ENCODE data around the gene ST6GALNAC5.
"Not testable (repeated sequence)": the region's sequence is repeated elsewhere in the genome, so short reads cannot be mapped to it uniquely, and the experiment has no call there.

The ST6GALNAC5 gene

DNA sequence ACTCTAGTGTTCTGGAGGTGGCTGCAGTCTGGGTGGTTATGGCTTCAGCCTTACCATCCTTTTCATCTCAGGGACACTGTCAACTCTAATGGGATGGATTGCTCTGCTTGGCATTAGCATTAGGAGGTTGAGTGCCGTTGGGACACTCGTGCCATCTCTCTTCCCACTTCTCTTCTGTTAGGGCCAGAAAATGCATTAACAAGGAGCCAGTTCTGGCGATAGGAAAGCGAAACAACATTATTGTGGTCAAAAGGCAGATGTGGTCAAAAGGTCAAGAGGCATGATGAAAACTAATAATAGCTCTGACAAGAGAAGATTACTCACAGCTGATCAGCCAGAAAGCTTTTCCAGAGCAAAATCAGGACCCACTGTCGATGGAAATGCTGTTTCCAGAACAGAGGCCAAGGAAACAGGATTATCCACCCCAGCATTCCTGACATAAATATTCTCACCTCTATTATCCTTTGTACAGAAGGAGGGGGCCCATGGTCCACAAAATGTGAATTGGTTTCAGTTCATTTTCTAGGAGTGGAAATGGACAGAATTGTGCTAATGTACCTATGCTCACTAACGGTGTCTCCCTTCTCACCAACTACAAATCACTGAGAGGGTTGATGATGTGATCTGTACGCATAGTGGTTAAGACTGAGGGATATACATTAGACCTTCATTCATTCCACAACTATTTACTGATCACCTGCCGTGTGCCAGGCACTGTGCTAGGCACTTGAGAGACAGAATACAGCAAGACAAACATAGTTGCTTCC, 72.0 kb downstream of the ST6GALNAC5 start:
- no peak for DNase-seq

DNA sequence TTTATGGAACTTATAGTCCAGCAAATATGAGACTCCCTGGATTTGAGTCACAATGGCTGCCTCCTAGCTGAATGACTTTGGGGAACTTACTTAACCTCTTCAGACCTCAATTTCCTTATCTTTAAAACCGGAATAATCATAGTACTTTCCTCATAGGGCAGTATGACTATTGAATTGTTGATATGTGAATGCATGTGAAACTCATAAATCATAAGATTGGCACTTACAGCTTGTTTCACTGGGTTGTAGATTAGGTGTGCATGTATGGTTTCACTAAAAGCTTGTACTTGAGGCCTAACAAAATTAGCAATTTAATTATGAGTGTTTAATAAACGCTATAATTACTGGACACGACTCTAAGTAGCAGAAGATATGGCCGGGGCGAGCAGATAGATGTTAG, 72.5 kb downstream of the ST6GALNAC5 start:
- DNase-seq = no peak

DNA sequence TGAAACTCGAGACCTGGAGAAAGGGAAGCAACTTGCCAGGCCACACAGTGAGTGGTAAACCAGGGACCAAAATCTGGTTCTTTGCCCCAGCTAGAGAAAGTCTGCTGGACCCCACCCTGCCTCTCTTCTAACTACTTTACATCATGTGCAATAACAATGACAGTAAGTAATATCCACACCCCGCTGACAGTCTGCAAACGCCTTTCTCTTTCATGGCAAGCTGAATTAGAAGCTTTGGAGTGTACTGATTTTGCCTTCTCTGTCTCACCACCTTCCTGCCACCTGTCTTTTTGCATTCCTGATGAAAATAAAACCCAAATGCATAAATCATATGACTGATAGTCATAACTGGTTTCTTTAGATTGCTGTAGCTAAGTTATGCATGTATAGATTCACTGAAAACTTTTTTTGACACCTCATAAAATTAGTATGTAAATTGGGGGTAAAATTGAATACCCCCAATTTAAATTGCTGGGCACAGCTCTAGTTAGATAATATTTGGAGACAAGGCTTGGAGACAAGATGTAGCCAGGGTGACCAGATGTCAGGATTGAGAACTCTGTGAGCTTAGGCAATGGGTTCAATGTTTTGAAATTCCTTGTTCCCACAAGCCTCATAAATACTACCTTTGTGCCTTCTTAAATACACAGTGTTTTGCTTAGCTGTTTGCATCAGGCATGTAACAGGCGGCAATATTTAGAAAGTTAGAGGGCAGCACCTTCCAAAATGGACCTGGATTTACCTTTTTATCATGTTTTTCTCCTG, 73.5 kb downstream of the ST6GALNAC5 start:
- no peak for DNase-seq

DNA sequence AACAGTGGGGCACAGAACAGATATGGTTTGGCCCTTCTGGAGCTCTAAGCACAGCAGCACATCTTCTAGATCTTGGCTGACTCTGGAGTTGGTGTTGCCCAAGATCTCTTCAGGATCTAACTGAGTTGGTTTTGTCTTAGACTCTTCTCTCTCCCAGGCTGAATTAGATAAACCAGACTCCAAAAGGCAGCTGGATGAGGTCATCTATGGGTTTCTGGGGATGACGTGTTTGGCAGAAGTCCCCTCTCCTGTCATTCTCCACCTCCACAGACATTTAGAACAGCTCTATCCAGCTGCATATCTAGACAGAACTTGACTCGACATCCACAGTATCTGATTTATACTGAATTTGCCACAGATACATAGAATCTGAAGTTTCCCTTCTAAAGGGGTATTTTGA, 75.3 kb downstream of the ST6GALNAC5 start:
- DNase-seq = no peak

DNA sequence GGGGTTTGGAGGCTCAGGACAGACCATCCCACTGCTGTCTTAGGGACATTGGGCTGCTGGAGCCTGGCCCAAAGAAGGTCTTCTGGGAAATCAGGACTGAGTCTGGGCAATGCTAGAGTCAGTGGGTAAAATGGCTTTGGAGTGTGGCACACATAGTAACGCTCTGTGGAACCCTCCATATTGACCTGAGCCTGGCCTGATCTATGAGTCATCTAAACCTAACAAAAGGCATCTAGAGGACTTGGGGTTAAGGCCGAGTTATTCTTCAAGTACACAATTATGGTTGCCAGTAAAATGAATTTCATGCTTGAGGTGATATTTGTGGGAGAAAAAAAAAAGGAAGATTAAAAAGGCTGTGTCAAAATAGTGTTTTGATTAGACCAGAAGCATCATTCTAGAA, 77.7 kb downstream of the ST6GALNAC5 start:
- DNase-seq = peak; percentile 15

DNA sequence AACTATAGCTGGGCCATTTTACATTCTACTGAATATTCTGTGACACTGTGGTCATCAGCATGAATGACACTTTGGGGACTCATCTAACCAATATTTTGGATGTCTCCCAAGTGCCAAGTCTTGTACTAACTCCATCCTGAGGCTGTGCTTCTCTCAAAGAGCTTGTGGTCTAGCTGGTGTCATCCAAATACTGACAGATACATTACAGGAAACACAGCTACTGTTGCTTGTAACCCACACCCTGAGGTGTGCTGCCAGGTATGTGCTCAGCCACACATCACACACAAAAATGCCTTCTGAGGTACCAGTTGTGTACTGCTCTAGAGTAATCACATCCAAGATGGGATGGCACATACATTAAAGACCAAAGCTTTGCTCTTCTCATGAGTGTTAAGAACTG, 81.6 kb downstream of the ST6GALNAC5 start:
- DNase-seq = no peak

DNA sequence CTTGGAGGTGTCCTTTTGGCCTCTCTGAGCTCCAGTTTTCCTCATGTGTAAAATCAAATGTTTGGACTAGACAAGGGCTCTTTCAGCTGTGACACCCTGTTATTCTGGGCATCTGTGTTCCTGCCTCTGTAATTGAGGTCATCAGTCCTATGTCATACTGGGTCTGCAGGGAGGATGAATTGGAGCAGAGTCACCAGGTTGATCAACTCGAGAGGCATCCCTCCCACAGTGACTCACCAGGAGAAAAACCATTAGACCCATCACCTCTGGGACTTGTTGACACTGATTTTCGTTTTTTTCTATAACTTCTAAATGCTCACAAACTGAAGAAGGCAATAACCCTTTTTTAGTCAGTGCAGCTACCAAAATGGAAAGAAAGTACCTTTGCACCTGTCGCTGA, 82.2 kb downstream of the ST6GALNAC5 start:
- no peak for DNase-seq

DNA sequence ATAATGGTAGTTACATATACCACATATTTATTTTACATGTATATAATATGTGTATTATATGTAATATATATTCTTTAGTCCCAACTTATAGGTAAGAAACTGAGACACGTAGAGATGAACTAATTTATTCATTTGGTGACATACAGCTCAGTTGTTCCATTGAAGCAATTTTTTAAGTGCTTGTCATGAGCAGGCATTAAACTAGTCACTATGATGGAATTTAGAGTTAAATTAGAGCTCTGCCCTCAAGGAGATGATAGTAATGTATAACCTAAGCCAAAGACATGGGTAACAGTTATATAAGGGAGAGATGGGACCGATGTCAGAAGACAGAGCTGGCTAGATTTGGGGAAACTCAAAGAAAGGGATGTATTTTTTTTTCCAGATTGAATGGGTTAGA, 83.0 kb downstream of the ST6GALNAC5 start:
- no peak for DNase-seq

DNA sequence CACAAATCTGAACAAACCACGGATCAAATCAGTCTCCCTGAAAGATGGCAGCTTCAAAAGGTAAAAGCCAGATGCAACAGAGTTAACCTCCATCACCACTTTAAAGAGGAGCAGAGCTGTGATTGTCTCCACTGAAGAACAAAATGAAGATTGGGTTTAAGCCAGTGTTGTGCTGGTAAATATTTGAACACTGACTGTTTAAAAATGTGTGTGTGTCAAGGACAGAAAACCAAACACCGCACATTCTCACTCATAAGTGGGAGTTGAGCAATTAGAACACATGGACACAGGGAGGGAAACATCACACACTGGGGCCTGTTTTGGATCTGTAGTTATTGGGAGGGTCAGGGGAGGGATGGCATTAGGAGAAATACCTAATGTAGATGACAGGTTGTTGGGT, 83.9 kb downstream of the ST6GALNAC5 start:
- DNase-seq = no peak

DNA sequence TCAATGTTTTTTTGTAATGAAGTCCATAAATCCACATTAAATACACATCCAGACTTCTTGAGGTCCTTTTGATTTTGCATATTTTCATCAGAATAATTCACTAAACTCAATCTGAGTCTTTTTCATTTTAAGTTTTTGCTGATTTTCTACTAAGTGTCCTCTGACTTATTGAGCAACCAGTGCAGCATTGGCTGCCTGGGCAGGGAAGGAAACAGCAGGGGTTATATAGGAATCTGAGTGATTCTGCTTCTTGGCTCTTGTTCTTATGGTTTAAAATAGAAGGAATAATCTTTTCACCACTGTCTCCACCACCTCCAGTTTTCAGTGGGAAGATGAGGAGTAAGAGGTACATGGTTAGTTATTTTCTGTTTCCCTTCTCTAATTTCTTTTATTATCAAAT, 88.4 kb downstream of the ST6GALNAC5 start:
- no peak for DNase-seq

DNA sequence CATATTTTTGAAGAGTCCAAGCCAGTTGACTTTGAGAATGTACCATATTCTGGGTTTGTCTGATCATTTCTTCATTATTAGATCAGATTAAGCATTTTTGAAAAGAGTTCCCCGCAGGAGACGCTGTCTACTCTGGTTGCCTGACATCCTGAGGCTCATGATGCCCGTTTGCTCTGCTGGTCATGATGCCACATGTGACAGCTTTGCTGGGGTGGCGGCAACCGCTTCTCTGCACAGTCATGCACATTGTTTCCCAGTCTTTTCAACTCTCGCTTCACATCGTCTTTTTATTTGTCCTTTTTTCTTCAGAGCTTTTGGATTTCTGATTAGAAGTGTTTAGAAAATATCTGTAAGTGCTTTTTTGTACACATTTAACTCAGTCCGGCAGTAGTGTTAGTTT, 90.7 kb downstream of the ST6GALNAC5 start:
- DNase-seq = no peak

DNA sequence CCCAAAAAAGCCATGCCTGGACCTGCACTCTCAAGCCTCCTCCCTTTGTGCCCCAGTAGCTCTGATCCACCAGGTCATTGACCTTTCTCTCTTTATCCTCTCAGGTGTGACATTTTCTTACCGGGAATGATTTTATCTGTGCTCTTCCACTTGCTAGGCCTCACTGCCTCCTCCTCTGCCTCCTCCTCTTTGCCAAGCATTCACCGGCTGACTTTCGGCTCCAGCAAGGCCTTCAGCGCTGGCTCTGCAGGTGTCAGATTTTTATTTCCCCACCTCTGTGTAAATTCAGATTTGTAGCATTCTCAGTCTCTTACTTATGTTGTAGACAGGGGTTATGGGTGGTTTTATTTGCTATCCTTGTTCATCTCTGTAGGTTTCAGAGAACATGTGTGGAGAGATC, 91.5 kb downstream of the ST6GALNAC5 start:
- DNase-seq = no peak

DNA sequence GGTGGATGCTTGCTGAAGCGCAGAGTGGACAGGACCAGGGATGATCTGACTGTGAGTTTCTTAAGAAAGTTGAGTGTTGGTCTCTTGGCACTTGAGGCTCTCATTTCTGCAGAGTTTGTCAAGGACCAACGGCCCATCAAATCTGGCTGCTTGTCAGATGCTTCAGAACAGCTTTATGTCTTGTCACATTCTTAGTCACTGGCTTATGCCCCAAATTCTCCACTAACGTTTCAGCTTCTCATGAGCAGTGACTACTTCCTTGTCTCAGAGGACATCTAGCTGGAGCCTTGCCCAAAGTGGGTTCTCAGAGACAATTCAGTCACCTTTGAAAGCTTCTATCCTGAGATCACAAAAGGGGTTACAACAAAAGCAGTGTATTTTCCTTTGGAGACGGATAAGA, 92.3 kb downstream of the ST6GALNAC5 start:
- DNase-seq = no peak

DNA sequence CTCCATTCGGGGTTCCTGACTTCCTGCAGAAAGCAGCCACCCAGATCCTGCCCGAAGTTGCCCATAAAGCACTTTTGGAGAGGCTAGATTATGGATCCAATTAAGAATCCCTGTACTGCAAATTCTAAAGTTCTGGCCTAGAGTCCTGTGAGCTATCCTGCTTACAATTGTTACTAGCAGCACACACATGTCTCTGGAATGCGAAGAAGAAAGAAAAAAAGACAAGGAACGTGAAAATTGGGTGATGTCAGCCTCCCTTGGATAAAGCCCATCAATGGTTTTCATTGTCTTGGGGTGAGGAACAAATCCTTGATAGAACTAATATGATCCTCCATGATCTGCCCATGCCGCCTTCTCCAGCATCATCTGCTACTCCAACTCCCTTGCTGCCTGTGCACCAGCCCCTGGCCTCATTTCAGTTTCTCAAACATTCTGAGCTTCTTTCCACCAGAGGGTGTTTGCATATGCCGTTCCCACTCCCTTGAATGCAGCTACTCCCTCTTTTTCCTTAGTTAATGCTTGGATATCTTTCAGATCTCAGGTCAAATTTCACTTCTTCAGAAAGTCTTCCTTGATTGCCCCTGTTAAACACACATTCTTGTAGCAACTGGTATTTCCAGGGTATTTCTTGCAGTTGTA, 94.0 kb downstream of the ST6GALNAC5 start:
- DNase-seq = no peak

DNA sequence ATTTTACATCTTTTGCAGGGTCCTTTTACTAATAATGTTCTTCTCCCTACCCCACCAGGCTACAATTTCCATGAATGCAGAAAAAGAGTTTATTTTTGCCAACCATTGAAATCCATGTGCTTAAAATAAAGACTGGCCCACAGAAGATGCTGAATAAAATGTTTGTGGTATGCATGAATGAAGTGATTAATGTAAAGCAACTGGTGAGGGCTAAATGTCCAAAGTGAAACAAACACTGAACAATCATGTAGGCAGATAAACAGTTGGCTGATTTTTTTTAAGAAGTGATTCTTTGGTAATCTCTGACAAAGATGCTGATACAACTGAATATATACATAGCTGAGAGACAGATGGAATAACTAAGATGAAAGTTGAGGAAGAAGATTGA, 94.5 kb downstream of the ST6GALNAC5 start:
- no peak for DNase-seq

DNA sequence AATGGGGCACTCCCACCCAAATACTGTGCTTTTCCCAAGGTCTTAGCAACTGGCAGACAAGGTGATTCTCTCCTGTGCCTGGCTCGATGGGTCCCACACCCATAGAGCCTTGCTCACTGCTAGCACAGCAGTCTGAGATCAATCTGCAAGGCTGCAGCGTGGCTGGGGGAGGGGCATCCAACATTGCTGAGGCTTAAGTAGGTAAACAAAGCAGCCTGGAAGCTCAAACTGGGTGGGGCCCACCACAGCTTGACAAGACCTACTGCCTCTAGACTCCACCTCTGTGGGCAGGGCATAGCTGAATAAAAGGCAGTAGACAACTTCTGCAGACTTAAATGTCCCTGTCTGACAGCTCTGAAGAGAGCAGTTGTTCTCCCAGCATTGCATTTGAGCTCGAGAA, 114.0 kb downstream of the ST6GALNAC5 start:
- DNase-seq = not testable (repeated sequence)

DNA sequence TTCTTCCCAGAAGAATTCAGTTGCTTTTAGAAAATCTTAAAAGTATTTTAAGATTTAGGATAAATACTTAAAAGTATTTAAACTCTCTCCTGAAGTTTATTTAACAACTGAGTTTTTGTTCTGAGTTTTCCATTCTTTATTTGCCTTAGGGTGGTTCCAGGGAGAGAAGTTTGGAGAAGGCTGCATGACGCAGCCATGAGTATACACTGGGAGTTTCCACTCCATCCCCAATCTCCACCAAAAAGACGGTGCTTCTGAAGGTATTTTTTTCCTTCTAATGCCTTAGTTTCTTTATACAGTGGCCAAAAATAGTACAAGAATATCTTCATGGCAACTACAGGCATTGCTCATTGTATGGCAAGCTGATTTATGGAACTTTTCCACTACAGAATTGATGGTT, 122.7 kb downstream of the ST6GALNAC5 start:
- DNase-seq = no peak

DNA sequence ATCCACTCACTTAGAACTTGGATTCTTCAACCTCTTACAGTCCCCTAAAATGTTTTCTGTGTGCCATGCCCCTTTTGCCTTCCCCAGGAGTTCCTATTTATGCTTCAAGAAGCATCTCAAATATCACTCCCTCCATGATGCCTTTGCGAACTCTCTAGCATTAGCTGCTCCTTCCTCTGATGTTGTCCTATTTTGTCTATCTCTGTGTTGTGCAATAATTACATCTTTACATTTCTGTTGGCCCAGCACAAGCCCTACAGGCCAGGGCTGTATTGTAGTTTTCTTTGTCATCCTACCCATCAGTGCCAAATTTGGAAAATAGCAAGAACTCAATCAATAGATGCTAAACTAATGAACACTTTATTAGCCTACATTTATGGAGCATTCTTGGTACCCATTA, 125.8 kb downstream of the ST6GALNAC5 start:
- no peak for DNase-seq

DNA sequence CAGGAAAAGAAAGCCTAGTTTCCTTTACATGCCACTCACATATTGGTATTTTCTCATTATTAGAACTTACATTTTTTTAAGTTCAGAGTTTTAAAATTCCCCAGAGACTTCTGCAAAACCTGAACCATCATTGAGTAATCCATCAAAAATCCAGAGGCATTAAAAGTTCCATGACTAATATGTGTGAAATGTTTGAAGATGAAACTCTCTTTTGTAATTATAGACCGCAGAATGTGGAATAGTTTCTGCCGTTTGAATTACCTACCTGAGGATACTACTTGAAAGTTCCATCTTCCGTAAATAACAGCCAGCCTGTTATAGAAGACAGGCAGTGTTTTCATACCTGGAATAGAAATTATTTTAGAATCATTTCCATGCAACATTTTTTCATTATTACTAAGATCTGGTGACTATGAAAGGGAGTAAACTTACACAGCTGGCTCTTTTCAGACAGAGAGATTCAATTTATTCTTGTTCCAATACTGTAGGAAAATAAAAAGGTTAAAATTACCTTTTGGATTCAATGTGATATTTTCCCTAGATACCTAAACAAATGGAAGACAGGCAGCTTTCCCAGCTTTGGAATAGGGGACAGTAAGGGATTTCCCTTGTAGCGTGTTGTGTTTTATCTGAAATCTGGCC, 131.4 kb downstream of the ST6GALNAC5 start:
- DNase-seq = no peak

DNA sequence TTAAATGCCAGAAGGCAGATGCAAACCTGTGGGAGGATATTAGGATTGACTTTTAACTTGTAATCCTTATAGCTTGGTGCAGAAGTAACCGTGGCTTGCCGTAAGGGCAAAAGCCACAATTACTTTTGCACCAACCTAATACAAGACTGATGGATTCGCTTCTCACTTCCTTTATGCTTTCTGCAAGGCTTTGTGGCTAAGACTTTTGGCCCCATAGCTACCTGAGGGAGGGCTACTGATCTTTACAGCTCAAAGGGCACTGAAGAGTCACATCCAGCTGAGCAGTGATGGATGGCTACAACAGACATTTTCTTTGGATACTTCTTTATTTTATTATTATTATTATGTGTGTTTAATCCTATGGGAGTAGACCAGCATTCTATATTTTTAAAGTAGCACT, 140.4 kb downstream of the ST6GALNAC5 start:
- no peak for DNase-seq

DNA sequence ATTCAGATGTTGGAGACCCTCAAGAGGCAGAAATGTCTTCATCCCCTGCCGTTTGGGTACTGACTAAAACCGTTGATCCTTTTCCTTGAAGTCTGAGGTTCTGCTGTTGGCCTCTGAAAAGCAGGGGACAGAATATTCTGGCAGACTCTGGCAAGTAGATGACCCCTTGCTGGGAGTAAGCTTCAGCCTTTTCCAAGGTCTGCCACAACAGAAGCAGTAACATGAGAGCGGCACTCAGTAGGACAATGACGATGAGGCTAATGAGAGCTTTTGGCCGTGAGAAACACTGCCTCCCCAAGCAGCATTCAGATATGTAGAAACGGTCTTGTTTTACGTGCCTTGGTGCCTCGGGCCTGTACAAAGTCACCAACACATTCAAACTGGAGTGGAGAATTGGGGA, 143.7 kb downstream of the ST6GALNAC5 start:
- no peak for DNase-seq

DNA sequence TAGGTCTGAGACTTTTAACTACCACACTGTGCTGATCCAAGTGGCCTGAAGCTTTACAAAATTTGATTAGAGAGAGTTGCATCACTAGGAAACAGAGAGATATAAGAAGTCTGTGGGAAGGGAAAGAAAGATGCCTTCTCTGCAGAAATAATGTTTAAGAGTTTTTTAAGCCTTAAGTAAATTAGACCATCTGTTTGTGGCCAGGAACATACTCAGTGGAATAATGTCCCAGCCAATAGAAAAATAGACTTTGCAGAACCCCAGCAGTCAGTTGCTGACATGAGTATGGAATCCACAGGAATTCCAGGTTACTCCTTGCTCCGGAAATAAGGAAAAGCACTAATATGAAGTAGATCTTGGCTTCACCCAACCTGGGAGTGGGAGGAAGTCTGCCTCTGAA, 144.8 kb downstream of the ST6GALNAC5 start:
- no peak for DNase-seq

DNA sequence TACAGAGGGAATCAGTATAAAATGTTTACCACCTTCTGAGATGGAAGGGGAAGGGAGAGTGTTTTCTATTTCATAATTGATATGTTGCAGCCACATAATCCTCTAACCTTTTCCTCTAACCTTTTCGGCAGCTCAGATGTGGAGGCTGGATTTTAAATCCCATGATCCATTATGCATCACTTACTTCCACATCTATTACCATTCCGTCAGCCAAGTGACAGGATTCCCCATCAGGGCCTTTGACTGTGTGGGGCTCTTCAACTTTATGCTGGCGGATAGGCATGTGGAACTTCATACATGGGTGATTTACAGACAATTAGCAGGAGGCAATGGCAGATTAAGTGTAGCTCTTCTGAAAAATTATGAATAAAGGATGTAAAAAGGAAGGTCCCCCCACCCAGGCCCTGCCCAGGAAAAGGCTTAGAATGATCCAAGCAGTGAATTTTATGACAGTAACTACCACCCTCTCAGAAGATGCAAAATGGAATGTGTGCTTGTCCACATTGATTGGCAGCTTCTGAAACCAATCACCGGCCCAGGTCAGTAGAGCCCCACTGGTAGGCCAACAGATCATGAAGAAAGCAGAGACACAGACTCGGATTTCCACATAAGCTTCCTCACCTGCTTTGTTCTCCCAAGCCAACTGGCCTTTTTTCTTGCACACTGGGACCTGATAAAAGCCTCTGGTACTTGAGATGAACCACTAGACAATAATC, 147.0 kb downstream of the ST6GALNAC5 start:
- no peak for DNase-seq
